H1 (cell line): Measurements from ENCODE around the gene PRKCH. TPM values are rescaled to one million over a fixed set of nuclear protein-coding genes. Genes with fewer than 3 reads are reported as not detected.

ENCODE experiments used
- CTCF ChIA-PET: fragments of 300-600 bp; sonication (Branson Sonifier 250); formaldehyde crosslinking; loops from one replicate; lab custom pipeline; 2021; ENCODE audit not compliant: partially characterized antibody; lab: Charles Lee
- POLR2A ChIA-PET: fragments of 300-600 bp; sonication (Branson Sonifier 250); formaldehyde crosslinking; loops from one replicate; lab custom pipeline; 2021; ENCODE audit warnings: inconsistent platforms; ENCODE audit not compliant: partially characterized antibody; lab: Charles Lee
- DNase-seq, 2 experiments: peaks; one replicate each; pipeline versions ENCODE4 v3.0.0 to v3.0.0-alpha.2; 2010 to 2022; ENCODE audit warnings: low spot score in 2 of 2, low read depth in 1 of 2, mixed read lengths in 1 of 2
- FAIRE-seq: peaks from 2 replicates; lab custom pipeline; 2011; peaks lifted over from hg19 to GRCh38; lab: Jason Lieb, UNC
- H2AFZ ChIP-seq: 2 replicates; pipeline ENCODE4 v1.8.1; 2012; ENCODE audit warnings: low read length, inconsistent platforms
- H2AK5ac ChIP-seq: 2 replicates; pipeline ENCODE4 v1.6.1; 2013; ENCODE audit warnings: low read depth, low read length
- H2BK120ac ChIP-seq: replicated peaks from 2 replicates; pipeline ENCODE3; 2013; ENCODE audit warnings: low read depth, low read length, inconsistent platforms
- H2BK12ac ChIP-seq: 2 replicates; pipeline ENCODE4 v1.6.1; 2013; ENCODE audit warnings: low read depth, low read length
- H2BK15ac ChIP-seq: 2 replicates; pipeline ENCODE4 v1.6.1; 2013; ENCODE audit warnings: low read length
- H2BK20ac ChIP-seq: 2 replicates; pipeline ENCODE4 v1.6.1; 2013; ENCODE audit warnings: low read length
- H2BK5ac ChIP-seq: 2 replicates; pipeline ENCODE4 v1.6.1; 2013; ENCODE audit warnings: low read depth, low read length
- H3K14ac ChIP-seq: 2 replicates; pipeline ENCODE4 v1.6.1; 2013; ENCODE audit warnings: inconsistent platforms; ENCODE audit not compliant: insufficient read length
- H3K18ac ChIP-seq: 2 replicates; pipeline ENCODE4 v1.6.1; 2013; ENCODE audit warnings: low read length; ENCODE audit errors: extremely low read depth
- H3K23ac ChIP-seq: 2 replicates; pipeline ENCODE4 v1.6.1; 2013; ENCODE audit warnings: inconsistent platforms; ENCODE audit not compliant: insufficient read length
- H3K23me2 ChIP-seq: 2 replicates; pipeline ENCODE4 v1.6.1; 2013; ENCODE audit warnings: low read depth, low read length
- H3K27ac ChIP-seq: 2 replicates; pipeline ENCODE4 v1.6.1; 2011; ENCODE audit warnings: low read depth, low read length, inconsistent platforms
- H3K27me3 ChIP-seq, 4 experiments: replicated peaks in 1 of 4; 1 replicate in 1 of 4; 2 replicates in 3 of 4; pipeline versions ENCODE4 v1.6.1 to v1.8.1; 2011 to 2013; ENCODE audit warnings: low read length in 3 of 4, mild to moderate bottlenecking in 3 of 4, inconsistent platforms in 2 of 4, mixed read lengths in 2 of 4, moderate library complexity in 1 of 4; ENCODE audit not compliant: control insufficient read depth in 3 of 4, insufficient read depth in 3 of 4; ENCODE audit errors: extremely low read depth in 1 of 4
- H3K36me3 ChIP-seq, 4 experiments: 2 replicates each; pipeline versions ENCODE4 v1.6.1 to v1.8.1; 2011 to 2013; ENCODE audit warnings: mild to moderate bottlenecking in 4 of 4, low read length in 3 of 4, moderate library complexity in 2 of 4, control low read depth in 1 of 4, inconsistent platforms in 1 of 4; ENCODE audit not compliant: insufficient read depth in 4 of 4, control insufficient read depth in 2 of 4
- H3K4ac ChIP-seq: replicated peaks from 2 replicates; pipeline ENCODE3; 2013; ENCODE audit warnings: low read length, low read depth, mixed read lengths, inconsistent platforms; ENCODE audit not compliant: insufficient read length
- H3K4me1 ChIP-seq, 4 experiments: replicated peaks in 1 of 4; 1 replicate in 1 of 4; 2 replicates in 3 of 4; pipeline versions ENCODE4 v1.6.1 to v1.8.1; 2011 to 2013; ENCODE audit warnings: low read length in 3 of 4, inconsistent platforms in 2 of 4, mixed read lengths in 1 of 4; ENCODE audit not compliant: insufficient read depth in 4 of 4, control insufficient read depth in 3 of 4
- H3K4me2 ChIP-seq, 2 experiments: 2 replicates each; pipeline versions ENCODE4 v1.6.1 to v1.8.1; 2011 to 2013; ENCODE audit warnings: low read depth in 2 of 2, low read length in 2 of 2, control low read depth in 1 of 2, inconsistent platforms in 1 of 2, mild to moderate bottlenecking in 1 of 2; ENCODE audit not compliant: insufficient read depth in 1 of 2
- H3K4me3 ChIP-seq, 4 experiments: fragments of 200-600, 300-600 bp in 1 of 4; sonication (generic), shearing (Covaris generic), sonication (Bioruptor Twin) in 1 of 4; 2 replicates each; pipeline versions ENCODE4 v1.5.1 to v1.8.1; 2011 to 2016; ENCODE audit warnings: low read length in 4 of 4, low read depth in 3 of 4, control low read depth in 2 of 4, inconsistent platforms in 2 of 4, mild to moderate bottlenecking in 2 of 4, mixed read lengths in 1 of 4, moderate library complexity in 1 of 4; ENCODE audit not compliant: insufficient read depth in 2 of 4; ENCODE audit errors: extremely low read depth in 1 of 4
- H3K56ac ChIP-seq: replicated peaks from 2 replicates; pipeline ENCODE3; 2013; ENCODE audit warnings: low read depth, mild to moderate bottlenecking, mixed read lengths, low read length, inconsistent platforms; ENCODE audit not compliant: insufficient read length
- H3K79me1 ChIP-seq: 2 replicates; pipeline ENCODE4 v1.6.1; 2013; ENCODE audit warnings: low read depth, low read length, control low read depth
- H3K79me2 ChIP-seq, 2 experiments: 2 replicates each; pipeline versions ENCODE4 v1.6.1 to v1.8.1; 2012 to 2013; ENCODE audit warnings: low read length in 2 of 2, mild to moderate bottlenecking in 2 of 2, inconsistent platforms in 1 of 2; ENCODE audit not compliant: insufficient read depth in 2 of 2, control insufficient read depth in 1 of 2
- H3K9ac ChIP-seq, 4 experiments: replicated peaks in 1 of 4; 1 replicate in 1 of 4; 2 replicates in 3 of 4; pipeline versions ENCODE4 v1.6.1 to v1.8.1; 2011 to 2013; ENCODE audit warnings: low read depth in 3 of 4, low read length in 3 of 4, control low read depth in 2 of 4, mild to moderate bottlenecking in 2 of 4, moderate library complexity in 2 of 4, inconsistent platforms in 1 of 4; ENCODE audit errors: extremely low read depth in 1 of 4
- H3K9me3 ChIP-seq, 2 experiments: 2 replicates each; pipeline versions ENCODE4 v1.6.1 to v1.8.1; 2012 to 2013; ENCODE audit warnings: mild to moderate bottlenecking in 2 of 2, moderate library complexity in 2 of 2, control low read depth in 1 of 2, inconsistent platforms in 1 of 2, low read depth in 1 of 2, low read length in 1 of 2, mixed read lengths in 1 of 2; ENCODE audit not compliant: insufficient read depth in 2 of 2
- H4K20me1 ChIP-seq, 2 experiments: replicated peaks in 1 of 2; 2 replicates each; pipeline versions ENCODE3 to v1.8.1; 2011 to 2013; ENCODE audit warnings: inconsistent platforms in 2 of 2, low read length in 2 of 2, mild to moderate bottlenecking in 1 of 2; ENCODE audit not compliant: insufficient read depth in 2 of 2, control insufficient read depth in 1 of 2
- H4K5ac ChIP-seq: 2 replicates; pipeline ENCODE4 v1.6.1; 2013; ENCODE audit warnings: low read length, low read depth, mixed read lengths, inconsistent platforms; ENCODE audit not compliant: insufficient read length
- H4K8ac ChIP-seq: 2 replicates; pipeline ENCODE4 v1.8.0; 2013; ENCODE audit warnings: mild to moderate bottlenecking, moderate library complexity, low read length, inconsistent platforms; ENCODE audit not compliant: insufficient read depth; ENCODE audit errors: extremely low read depth
- H4K91ac ChIP-seq: replicated peaks from 2 replicates; pipeline ENCODE3; 2013; ENCODE audit warnings: low read length, mixed read lengths, inconsistent platforms; ENCODE audit not compliant: insufficient read length
- ASH2L ChIP-seq: fragments of 200-600, 300-600 bp; sonication (generic); IDR thresholded peaks from one replicate; pipeline ENCODE4 v1.7.1; 2017; ENCODE audit warnings: low read length
- BACH1 ChIP-seq: IDR thresholded peaks from 2 replicates; pipeline ENCODE4 v1.6.1; 2012; ENCODE audit warnings: low read length, improper control_type of control experiment
- CBX8 ChIP-seq: fragments of 300-800, 300-1000 bp; sonication (generic); IDR thresholded peaks from 2 replicates; pipeline ENCODE4 v1.7.1; 2016; ENCODE audit warnings: low read depth, low read length, borderline replicate concordance
- EZH2 ChIP-seq: fragments of 200-600 bp; sonication (generic); IDR thresholded peaks from 2 replicates; pipeline ENCODE4 v1.7.1; 2012; ENCODE audit warnings: low read depth, mild to moderate bottlenecking, moderate library complexity, low read length, inconsistent platforms; ENCODE audit not compliant: severe bottlenecking
- KDM1A ChIP-seq: fragments of 200-600, 300-600 bp; sonication (generic); IDR thresholded peaks from 2 replicates; pipeline ENCODE4 v1.7.1; 2016; ENCODE audit warnings: mild to moderate bottlenecking, low read length, borderline replicate concordance
- NANOG ChIP-seq: IDR thresholded peaks from 2 replicates; pipeline ENCODE4 v1.6.1; 2011; ENCODE audit warnings: low read length, low read depth, mild to moderate bottlenecking, inconsistent platforms; ENCODE audit not compliant: insufficient read depth, poor library complexity, severe bottlenecking
- NRF1 ChIP-seq: IDR thresholded peaks from 2 replicates; pipeline ENCODE4 v1.6.1; 2011; ENCODE audit warnings: mild to moderate bottlenecking, low read depth, low read length, improper control_type of control experiment
- RBBP5 ChIP-seq: IDR thresholded peaks from 2 replicates; pipeline ENCODE4 v1.7.1; 2012; ENCODE audit warnings: low read depth, mild to moderate bottlenecking, inconsistent platforms, low read length, moderate library complexity, borderline replicate concordance
- SIN3A ChIP-seq, 2 experiments: IDR thresholded peaks in 1 of 2; conservative IDR thresholded peaks in 1 of 2; 2 replicates each; pipeline ENCODE4 v1.6.1; 2011 to 2012; ENCODE audit warnings: low read length in 2 of 2, improper control_type of control experiment in 1 of 2, low read depth in 1 of 2, mild to moderate bottlenecking in 1 of 2
- SIX5 ChIP-seq: IDR thresholded peaks from 2 replicates; pipeline ENCODE4 v1.6.1; 2011; ENCODE audit warnings: mild to moderate bottlenecking, low read depth, low read length
- TAF1 ChIP-seq: IDR thresholded peaks from 2 replicates; pipeline ENCODE4 v1.6.1; 2011; ENCODE audit warnings: mild to moderate bottlenecking, low read depth, low read length
- TBP ChIP-seq: IDR thresholded peaks from 2 replicates; pipeline ENCODE4 v1.6.1; 2011; ENCODE audit warnings: low read depth, low read length, improper control_type of control experiment
- WGBS, 2 experiments: shearing (Covaris generic) in 1 of 2; methylation state at CpG; one replicate each; pipeline versions ENCODE4 v1.1.6 to v1.1.7; 2013 to 2015; ENCODE audit warnings: low lambda C conversion rate in 2 of 2, mixed read lengths in 2 of 2, inconsistent platforms in 1 of 2, low coverage in 1 of 2, missing lambda C conversion rate in 1 of 2; ENCODE audit not compliant: insufficient replicate concordance in 2 of 2, insufficient coverage in 1 of 2, insufficient read length in 1 of 2; ENCODE audit errors: extremely low coverage in 1 of 2, missing lambda C conversion rate in 1 of 2; 5-methylcytosine and 5-hydroxymethylcytosine counted together
- polyA plus RNA-seq, 7 experiments: library from polyadenylated mRNA; depleted of rRNA in 3 of 7; stranded (reverse) in 5 of 7; unstranded in 2 of 7; fragments of >200 nt in 5 of 7; fragments of 200-250 nt in 2 of 7; gene quantifications; 1 replicate in 5 of 7; 2 replicates in 1 of 7; 4 replicates in 1 of 7; pipeline versions ENCODE4 v1.2.1 to v1.2.3, GENCODE V29; 2011 to 2013; ENCODE audit warnings: missing spikeins in 2 of 7, mixed read lengths in 2 of 7
- total RNA-seq: library from RNA; stranded (reverse); fragmentation: NEBNext Ultra II Directional; extraction: Animal tissue kit (Norgen Biotek cat#: 25700); gene quantifications from 2 replicates; pipeline ENCODE4 v1.2.1, GENCODE V29; 2021
- TF ChIP-seq, protein P1 (sequence below): IDR thresholded peaks from 2 replicates; pipeline ENCODE4 v1.6.1; 2012; ENCODE audit warnings: low read length, inconsistent platforms

Gene PRKCH
- total and polyA plus RNA-seq, 2 of the 8 experiments (the other 6 are each of a cell fraction or from before 2014, with no cell fraction given): 6.4 to 7.0 TPM

DNA sequence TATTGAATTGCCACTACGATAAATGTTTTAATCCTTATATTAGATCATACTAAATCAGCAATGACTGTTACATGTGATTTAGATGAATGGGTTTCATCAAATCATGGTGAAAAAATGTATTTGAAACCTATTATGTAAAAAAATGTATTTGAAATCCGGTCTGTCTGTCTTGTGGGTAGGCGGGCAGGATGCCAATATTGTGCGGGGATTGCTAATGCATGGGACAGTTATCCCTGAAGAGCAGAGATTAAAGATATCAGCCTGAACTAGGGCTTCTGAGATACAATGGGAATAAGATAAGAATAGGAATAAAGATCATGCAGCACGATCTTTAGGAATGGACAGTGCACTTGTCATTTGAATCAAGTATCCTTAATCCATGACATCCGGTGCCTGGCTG lies 134.0 kb downstream of the PRKCH start:
- no peak overlapping the region for H3K4me3 ChIP-seq
- no peaks in the 10 kb centered on the region for H3K4me1 ChIP-seq
- H3K79me1 ChIP-seq: no peaks in the 10 kb centered on the region
- TF ChIP-seq CBX8 (no peak), SIN3A (conservative IDR thresholded peaks at IDR 0.05 in 1 of 2, IDR thresholded peaks at IDR 0.05 in 1 of 2; ENCODE audit: low read depth in 1 of 2, low read length in 2 of 2) (no peak), SIX5 (no peak), KDM1A (no peak), NANOG (no peak), TBP (no peak), EZH2 (no peak), NRF1 (no peak), TAF1 (no peak), RBBP5 (no peak), ASH2L (no peak), BACH1 (no peak)
- TF ChIP-seq, protein P1, sequence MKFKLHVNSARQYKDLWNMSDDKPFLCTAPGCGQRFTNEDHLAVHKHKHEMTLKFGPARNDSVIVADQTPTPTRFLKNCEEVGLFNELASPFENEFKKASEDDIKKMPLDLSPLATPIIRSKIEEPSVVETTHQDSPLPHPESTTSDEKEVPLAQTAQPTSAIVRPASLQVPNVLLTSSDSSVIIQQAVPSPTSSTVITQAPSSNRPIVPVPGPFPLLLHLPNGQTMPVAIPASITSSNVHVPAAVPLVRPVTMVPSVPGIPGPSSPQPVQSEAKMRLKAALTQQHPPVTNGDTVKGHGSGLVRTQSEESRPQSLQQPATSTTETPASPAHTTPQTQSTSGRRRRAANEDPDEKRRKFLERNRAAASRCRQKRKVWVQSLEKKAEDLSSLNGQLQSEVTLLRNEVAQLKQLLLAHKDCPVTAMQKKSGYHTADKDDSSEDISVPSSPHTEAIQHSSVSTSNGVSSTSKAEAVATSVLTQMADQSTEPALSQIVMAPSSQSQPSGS: no peak

More for the DNA sequence above, 134.0 kb downstream of the PRKCH start:
- Histone ChIP-seq H3K23me2 (no peaks in the 10 kb centered on the region), H2BK5ac (no peak overlapping the region), H3K36me3 (no peaks in the 10 kb centered on the region), H3K23ac (no peak overlapping the region), H3K56ac (no peak overlapping the region), H4K8ac (no peak overlapping the region), H2AFZ (no peak overlapping the region), H2BK12ac (no peak overlapping the region), H3K9ac (no peak overlapping the region), H3K9me3 (no peaks in the 10 kb centered on the region), H2AK5ac (no peak overlapping the region), H4K5ac (no peak overlapping the region), H2BK120ac (no peak overlapping the region), H3K79me2 (no peaks in the 10 kb centered on the region), H3K27ac (no peak overlapping the region), H3K4me2 (no peak overlapping the region), H3K4ac (no peak overlapping the region), H3K14ac (no peak overlapping the region), H2BK20ac (no peak overlapping the region), H4K20me1 (no peaks in the 10 kb centered on the region), H4K91ac (no peak overlapping the region), H3K27me3 (no peaks in the 10 kb centered on the region), H2BK15ac (no peak overlapping the region), H3K18ac (no peak overlapping the region)
- peak in 1 of 2 experiments; percentile 3 for DNase-seq
- POLR2A ChIA-PET: no interaction called here
- WGBS, 2 experiments: 89% methylated on average over 6 of the region's 6 CpGs; no CpG with 5 or more reads in 1 of the 2 experiments
- FAIRE-seq: no peak
- CTCF ChIA-PET: interaction anchor here (0.6 to 4.2 kb wide), 11 partner anchors 12 to 382 kb away, joined by 3 to 29 read pairs (median 4); no protein-coding TSS in a partner anchor
